HCT116 (cell line): ENCODE results near the gene OSBPL5. TPM values are rescaled to one million over a fixed set of nuclear protein-coding genes. Genes with fewer than 3 reads are reported as not detected.

Source experiments
- ATAC-seq: fragments of 200-7000 bp; cut with Tn5 transposase; 2 replicates; pipeline ENCODE4 v1.9.1; 2020; ENCODE audit warnings: mild to moderate bottlenecking, moderate library complexity
- BruUV-seq: library from RNA; stranded (reverse); fragments of 400-500 nt; replicated peaks from 2 replicates; lab custom pipeline; 2021; lab: Mats Ljungman, UMichigan
- CTCF ChIA-PET: fragments of 300-600 bp; sonication (Branson Sonifier 250); formaldehyde crosslinking; loops from one replicate; lab custom pipeline; 2021; ENCODE audit warnings: antibody characterized with exemption; lab: Charles Lee
- POLR2A ChIA-PET: fragments of 300-600, 350-600 bp; sonication (Branson Sonifier 250); formaldehyde crosslinking; loops from one replicate; lab custom pipeline; 2021; ENCODE audit warnings: antibody characterized with exemption; lab: Charles Lee
- RAD21 ChIA-PET, 2 experiments: fragments of 300-600 bp; sonication (Branson Sonifier 250); formaldehyde crosslinking; loops; one replicate each; lab custom pipeline; 2023; ENCODE audit warnings: low total read pairs in 2 of 2; ENCODE audit not compliant: uncharacterized antibody in 2 of 2, unreplicated experiment in 2 of 2, low non-redundant PET in 1 of 2; lab: Charles Lee
- DNase-seq: peaks from one replicate; pipeline ENCODE4 v3.0.0-alpha.2; 2010; ENCODE audit warnings: low read depth, low spot score
- H2AFZ ChIP-seq: fragments of 200-600 bp; shearing (Covaris generic), sonication (generic); 2 replicates; pipeline ENCODE4 v1.6.1; 2017; ENCODE audit warnings: low read depth, mixed run types, mixed read lengths, antibody characterized with exemption, low read length; ENCODE audit not compliant: poor library complexity, severe bottlenecking
- H3K27ac ChIP-seq: 2 replicates; pipeline ENCODE4 v1.5.1; 2012; ENCODE audit warnings: low read depth, low read length
- H3K27me3 ChIP-seq: fragments of 200-600 bp; sonication (generic); 2 replicates; pipeline ENCODE4 v1.6.1; 2016; ENCODE audit warnings: mixed run types, low read length, mixed read lengths; ENCODE audit not compliant: insufficient read depth
- H3K36me3 ChIP-seq, 2 experiments: fragments of 200-500 bp in 1 of 2; fragments of 200-600 bp in 1 of 2; sonication (Bioruptor generic) in 1 of 2; sonication (generic) in 1 of 2; 2 replicates each; pipeline versions ENCODE4 v1.5.1 to v1.6.1; 2014 to 2016; ENCODE audit warnings: low read length in 2 of 2, inconsistent platforms in 1 of 2, mixed read lengths in 1 of 2, mixed run types in 1 of 2; ENCODE audit not compliant: insufficient read depth in 2 of 2, control insufficient read depth in 1 of 2
- H3K4me1 ChIP-seq, 2 experiments: fragments of 200-600 bp in 1 of 2; sonication (generic) in 1 of 2; 2 replicates each; pipeline versions ENCODE4 v1.5.1 to v1.6.1; 2012 to 2017; ENCODE audit warnings: low read length in 2 of 2, inconsistent platforms in 1 of 2, mild to moderate bottlenecking in 1 of 2, mixed read lengths in 1 of 2, mixed run types in 1 of 2, moderate library complexity in 1 of 2; ENCODE audit not compliant: insufficient read depth in 2 of 2, control insufficient read depth in 1 of 2
- H3K4me2 ChIP-seq: fragments of 200-600 bp; sonication (generic); 2 replicates; pipeline ENCODE4 v1.6.1; 2017; ENCODE audit warnings: mixed run types, low read length, mixed read lengths
- H3K4me3 ChIP-seq, 2 experiments: fragments of 200-600 bp in 1 of 2; sonication (generic) in 1 of 2; replicated peaks in 1 of 2; 2 replicates each; pipeline ENCODE4 v1.5.1; 2011 to 2016; ENCODE audit warnings: low read length in 2 of 2, control low read depth in 1 of 2, low read depth in 1 of 2, mild to moderate bottlenecking in 1 of 2, mixed read lengths in 1 of 2, mixed run types in 1 of 2
- H3K79me2 ChIP-seq: fragments of 200-600 bp; sonication (generic); 2 replicates; pipeline ENCODE4 v1.6.1; 2017; ENCODE audit warnings: mild to moderate bottlenecking, mixed run types, low read length, moderate library complexity, mixed read lengths; ENCODE audit not compliant: insufficient read depth
- H3K9ac ChIP-seq: fragments of 200-600 bp; sonication (generic); 2 replicates; pipeline ENCODE4 v1.6.1; 2016; ENCODE audit warnings: low read length, mixed read lengths
- H3K9me2 ChIP-seq: fragments of 200-600 bp; sonication (generic), shearing (Covaris generic); 2 replicates; pipeline ENCODE4 v1.6.1; 2017; ENCODE audit warnings: mixed run types, mild to moderate bottlenecking, moderate library complexity; ENCODE audit not compliant: insufficient read depth
- H3K9me3 ChIP-seq, 2 experiments: fragments of 200-500 bp in 1 of 2; fragments of 200-600 bp in 1 of 2; sonication (Bioruptor generic) in 1 of 2; sonication (generic) in 1 of 2; 2 replicates each; pipeline ENCODE4 v1.6.1; 2014 to 2017; ENCODE audit warnings: low read length in 2 of 2, mixed read lengths in 2 of 2, inconsistent platforms in 1 of 2, low read depth in 1 of 2, mild to moderate bottlenecking in 1 of 2, mixed run types in 1 of 2, moderate library complexity in 1 of 2; ENCODE audit not compliant: control insufficient read depth in 1 of 2, insufficient read depth in 1 of 2
- H4K20me1 ChIP-seq: fragments of 200-600 bp; sonication (generic), shearing (Covaris generic); 2 replicates; pipeline ENCODE4 v1.6.1; 2017; ENCODE audit warnings: mixed run types, mild to moderate bottlenecking, moderate library complexity; ENCODE audit not compliant: insufficient read depth
- CBX3 ChIP-seq: IDR thresholded peaks from 2 replicates; pipeline ENCODE4 v1.6.1; 2012; ENCODE audit warnings: low read depth
- CEBPB ChIP-seq: IDR thresholded peaks from 2 replicates; pipeline ENCODE4 v1.6.1; 2012; ENCODE audit warnings: low read depth
- CTCF ChIP-seq, 3 experiments: fragments of 200-600 bp in 1 of 3; sonication (generic) in 1 of 3; IDR thresholded peaks in 2 of 3; conservative IDR thresholded peaks in 1 of 3; 2 replicates each; pipeline ENCODE4 v1.5.1; 2012 to 2017; ENCODE audit warnings: low read depth in 2 of 3, low read length in 2 of 3, antibody characterized with exemption in 1 of 3, borderline replicate concordance in 1 of 3, control low read depth in 1 of 3, mild to moderate bottlenecking in 1 of 3, mixed read lengths in 1 of 3, mixed run types in 1 of 3, moderate library complexity in 1 of 3; ENCODE audit not compliant: insufficient read depth in 1 of 3
- ELF1 ChIP-seq: IDR thresholded peaks from 2 replicates; pipeline ENCODE4 v1.6.1; 2012; ENCODE audit warnings: low read depth, borderline replicate concordance
- FOSL1 ChIP-seq: IDR thresholded peaks from 2 replicates; pipeline ENCODE4 v1.6.1; 2012; ENCODE audit warnings: low read depth
- JUND ChIP-seq: IDR thresholded peaks from 2 replicates; pipeline ENCODE4 v1.6.1; 2012
- RAD21 ChIP-seq: IDR thresholded peaks from 2 replicates; pipeline ENCODE4 v1.6.1; 2012; ENCODE audit warnings: low read depth, mild to moderate bottlenecking
- SIN3A ChIP-seq: IDR thresholded peaks from 2 replicates; pipeline ENCODE4 v1.6.1; 2012; ENCODE audit warnings: low read depth
- SRF ChIP-seq: IDR thresholded peaks from 2 replicates; pipeline ENCODE4 v1.6.1; 2012; ENCODE audit warnings: low read depth
- TCF7L2 ChIP-seq: IDR thresholded peaks from 2 replicates; pipeline ENCODE4 v1.7.0; 2011; ENCODE audit warnings: borderline replicate concordance, inconsistent platforms; ENCODE audit not compliant: insufficient read depth, insufficient read length; ENCODE audit errors: extremely low read depth
- YY1 ChIP-seq: IDR thresholded peaks from 2 replicates; pipeline ENCODE4 v1.6.1; 2011; ENCODE audit warnings: low read length, low read depth, moderate library complexity, mild to moderate bottlenecking; ENCODE audit not compliant: insufficient replicate concordance; ENCODE audit errors: extremely low read depth
- ZFX ChIP-seq: fragments of 450-650 bp; IDR thresholded peaks from 2 replicates; pipeline ENCODE4 v1.6.1; 2017
- intact Hi-C: fragments of 100-400 bp; cut with micrococcal nuclease; formaldehyde crosslinking; loops from 2 replicates; pipeline ENCODE4 v1.10.0; 2022
- total RNA-seq: library from RNA; stranded (reverse); gene quantifications from one replicate; pipeline ENCODE4 v1.2.1, GENCODE V29; 2021; ENCODE audit not compliant: unreplicated experiment
- TF ChIP-seq, protein P1 (sequence below): IDR thresholded peaks from 2 replicates; pipeline ENCODE4 v1.6.1; 2012; ENCODE audit warnings: low read depth

Gene OSBPL5
- total RNA-seq, 1 experiment from 2014 or later = 44.2 TPM

DNA sequence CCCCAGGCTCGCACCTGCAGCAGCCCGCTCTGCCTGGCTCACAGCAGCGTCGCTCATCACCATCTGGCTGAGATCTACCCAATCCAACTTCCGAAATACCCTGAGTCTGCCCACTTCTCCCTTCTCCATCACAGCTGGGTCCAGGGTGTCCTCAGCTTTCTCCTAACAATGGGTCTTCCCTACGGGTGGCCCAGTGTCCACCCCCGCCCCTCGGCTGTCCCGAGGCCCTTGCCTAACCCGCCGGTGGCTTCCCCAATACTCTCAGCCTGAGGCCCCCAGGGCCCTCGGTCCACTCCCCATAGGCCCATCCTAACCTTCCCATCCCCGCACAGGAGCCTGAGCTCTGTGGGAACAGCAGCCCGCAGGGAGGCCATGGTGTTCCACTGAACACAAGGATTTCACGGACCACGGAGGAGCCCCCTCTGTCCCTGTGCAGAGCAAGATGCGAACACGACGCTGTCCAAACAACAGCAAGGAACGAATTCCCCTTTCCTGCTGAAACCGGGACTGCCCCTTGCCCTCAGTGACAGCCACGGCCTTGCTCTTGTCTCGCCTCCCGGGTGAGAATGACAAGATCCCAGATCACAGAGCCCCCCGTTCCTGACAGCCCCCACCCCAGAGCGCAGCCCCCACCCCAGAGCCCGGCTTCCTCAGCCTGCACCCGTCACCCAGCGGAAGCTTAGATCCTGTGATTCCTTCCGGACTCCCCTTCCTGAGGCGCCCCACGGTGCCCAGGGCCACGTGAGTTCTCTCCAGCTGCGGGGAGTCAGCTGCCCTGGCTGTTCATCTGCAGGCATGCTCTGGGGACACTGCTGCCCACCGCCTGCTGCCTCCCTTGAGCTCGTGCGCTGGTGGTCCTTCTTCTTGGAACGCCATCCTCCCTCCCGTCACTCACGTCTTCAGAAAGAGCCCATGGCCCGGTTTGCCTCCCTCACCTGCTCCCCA lies 59.0 kb downstream of the OSBPL5 start:
- Histone ChIP-seq H3K27me3 (no peaks in the 10 kb centered on the region), H3K36me3 (no peaks in the 10 kb centered on the region; a peak in 1 of 4 replicates), H4K20me1 (no peaks in the 10 kb centered on the region), H3K9me2 (no peaks in the 10 kb centered on the region), H2AFZ (no peak overlapping the region), H3K27ac (no peak overlapping the region), H3K79me2 (no peaks in the 10 kb centered on the region), H3K4me3 (no peak overlapping the region), H3K9me3 (no peaks in the 10 kb centered on the region), H3K4me2 (no peak overlapping the region), H3K4me1 (no peaks in the 10 kb centered on the region), H3K9ac (no peak overlapping the region)
- intact Hi-C loops = no loop called here
- POLR2A ChIA-PET = no interaction called here
- no TSS peak for BruUV-seq
- no peak for TF ChIP-seq YY1
- TF ChIP-seq SRF = no peak
- TF ChIP-seq ELF1 = no peak
- TF ChIP-seq SIN3A = no peak
- no peak for TF ChIP-seq ZFX
- TF ChIP-seq, protein P1, sequence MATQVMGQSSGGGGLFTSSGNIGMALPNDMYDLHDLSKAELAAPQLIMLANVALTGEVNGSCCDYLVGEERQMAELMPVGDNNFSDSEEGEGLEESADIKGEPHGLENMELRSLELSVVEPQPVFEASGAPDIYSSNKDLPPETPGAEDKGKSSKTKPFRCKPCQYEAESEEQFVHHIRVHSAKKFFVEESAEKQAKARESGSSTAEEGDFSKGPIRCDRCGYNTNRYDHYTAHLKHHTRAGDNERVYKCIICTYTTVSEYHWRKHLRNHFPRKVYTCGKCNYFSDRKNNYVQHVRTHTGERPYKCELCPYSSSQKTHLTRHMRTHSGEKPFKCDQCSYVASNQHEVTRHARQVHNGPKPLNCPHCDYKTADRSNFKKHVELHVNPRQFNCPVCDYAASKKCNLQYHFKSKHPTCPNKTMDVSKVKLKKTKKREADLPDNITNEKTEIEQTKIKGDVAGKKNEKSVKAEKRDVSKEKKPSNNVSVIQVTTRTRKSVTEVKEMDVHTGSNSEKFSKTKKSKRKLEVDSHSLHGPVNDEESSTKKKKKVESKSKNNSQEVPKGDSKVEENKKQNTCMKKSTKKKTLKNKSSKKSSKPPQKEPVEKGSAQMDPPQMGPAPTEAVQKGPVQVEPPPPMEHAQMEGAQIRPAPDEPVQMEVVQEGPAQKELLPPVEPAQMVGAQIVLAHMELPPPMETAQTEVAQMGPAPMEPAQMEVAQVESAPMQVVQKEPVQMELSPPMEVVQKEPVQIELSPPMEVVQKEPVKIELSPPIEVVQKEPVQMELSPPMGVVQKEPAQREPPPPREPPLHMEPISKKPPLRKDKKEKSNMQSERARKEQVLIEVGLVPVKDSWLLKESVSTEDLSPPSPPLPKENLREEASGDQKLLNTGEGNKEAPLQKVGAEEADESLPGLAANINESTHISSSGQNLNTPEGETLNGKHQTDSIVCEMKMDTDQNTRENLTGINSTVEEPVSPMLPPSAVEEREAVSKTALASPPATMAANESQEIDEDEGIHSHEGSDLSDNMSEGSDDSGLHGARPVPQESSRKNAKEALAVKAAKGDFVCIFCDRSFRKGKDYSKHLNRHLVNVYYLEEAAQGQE = no peak
- TF ChIP-seq CEBPB = no peak
- no peak for TF ChIP-seq CBX3
- no peak for TF ChIP-seq CTCF (IDR thresholded peaks at IDR 0.05 in 2 of 3, conservative IDR thresholded peaks at IDR 0.05 in 1 of 3; ENCODE audit: borderline replicate concordance in 1 of 3, insufficient read depth in 1 of 3, low read depth in 2 of 3, low read length in 2 of 3)
- TF ChIP-seq FOSL1 = no peak
- no peak for TF ChIP-seq JUND
- no peak for TF ChIP-seq RAD21
- TF ChIP-seq TCF7L2 = no peak
- CTCF ChIA-PET = no interaction called here
- DNase-seq (no peak), ATAC-seq (no peak)
- RAD21 ChIA-PET = no interaction called here
